GM08714 (cell line): Measurements from ENCODE around the gene FGF8.

Experiments
- H3K4me3 ChIP-seq: fragments of 200-500 bp; sonication (Bioruptor generic); 2 replicates; pipeline ENCODE4 v1.5.1; 2014; ENCODE audit warnings: mild to moderate bottlenecking, low read length, inconsistent platforms
- ZNF274 ChIP-seq: IDR thresholded peaks from 2 replicates; pipeline ENCODE4 v1.6.1; 2012; ENCODE audit warnings: mild to moderate bottlenecking, low read depth, low read length

The FGF8 gene

DNA sequence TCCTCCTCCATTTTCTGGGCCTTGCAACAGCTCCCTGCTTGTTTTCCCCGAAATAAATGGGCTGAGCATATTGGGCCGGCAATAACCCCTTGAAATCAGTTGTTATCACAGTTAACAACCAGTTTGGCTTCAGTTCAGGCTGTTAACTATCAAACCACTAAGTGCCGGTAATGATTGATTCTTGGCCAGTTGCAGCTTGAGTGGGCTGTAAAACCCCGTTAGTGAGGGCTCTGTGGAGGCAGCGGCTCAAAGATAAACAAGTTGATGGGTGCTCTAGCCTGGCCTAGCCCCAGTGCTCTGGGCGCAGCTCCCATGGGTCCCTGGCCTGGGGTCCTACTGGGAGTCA, 8.3 kb downstream of the FGF8 start:
- no peak for TF ChIP-seq ZNF274
- H3K4me3 ChIP-seq = no peak overlapping the region

DNA sequence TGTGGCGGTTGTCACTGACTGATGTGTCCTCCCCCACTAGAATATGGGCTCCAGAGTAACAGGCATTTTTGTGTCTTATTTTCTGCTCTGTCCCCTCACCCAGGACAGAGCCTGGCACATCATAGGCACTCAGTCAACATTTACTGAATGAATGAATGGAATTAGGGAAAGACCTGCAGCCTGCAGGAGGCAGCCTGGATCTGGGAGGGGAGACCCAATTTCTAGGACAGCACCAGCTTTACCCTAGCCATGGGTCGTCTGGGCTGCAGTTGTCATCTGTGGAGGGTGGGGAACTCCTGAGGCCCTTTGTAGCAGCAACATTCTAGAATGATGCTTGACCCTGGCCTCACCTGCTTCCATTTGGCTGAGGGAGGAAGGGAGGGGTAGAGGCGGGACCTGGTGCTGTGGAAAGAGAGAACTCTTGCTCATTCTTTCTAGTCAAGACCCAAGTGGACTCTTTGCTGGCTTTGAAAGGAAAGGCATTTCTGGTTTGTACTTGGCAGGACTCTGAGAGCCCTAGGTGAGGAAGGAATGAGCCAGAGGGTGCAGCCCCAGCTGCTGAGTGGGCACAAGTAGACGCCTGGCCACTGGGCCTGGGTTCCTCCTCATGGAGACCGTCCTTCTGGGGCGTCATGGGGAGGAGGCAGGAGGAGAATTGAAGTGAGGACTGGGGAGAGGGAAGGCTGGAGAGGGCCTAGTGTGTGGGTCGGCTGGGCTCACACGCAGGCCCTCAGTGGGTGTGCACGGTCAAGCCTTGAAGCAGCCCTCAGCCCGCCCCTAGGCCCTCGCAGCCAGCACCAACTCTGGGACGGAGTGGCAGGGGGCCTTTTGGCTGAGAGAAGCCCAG, 8.9 kb downstream of the FGF8 start:
- no peak for TF ChIP-seq ZNF274
- H3K4me3 ChIP-seq = no peak overlapping the region

DNA sequence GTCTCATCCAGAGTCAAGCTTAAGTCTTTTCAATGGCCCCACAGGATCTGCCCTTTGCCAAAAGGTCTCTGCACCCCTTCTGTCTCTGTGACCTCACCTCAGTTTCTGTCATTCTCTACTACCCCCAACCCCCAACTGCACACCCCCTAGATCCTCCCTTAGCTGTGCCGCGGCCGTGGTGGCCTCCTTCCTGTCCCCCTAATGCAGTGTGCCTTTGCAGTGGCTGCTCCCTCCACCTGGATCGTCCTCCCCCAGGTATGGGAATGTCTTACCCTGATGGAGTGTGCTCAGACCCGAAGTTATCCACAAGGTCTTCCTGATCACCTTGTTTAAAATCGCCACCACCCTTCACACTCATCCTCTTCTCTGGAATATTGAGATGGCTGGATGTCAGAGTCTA, 9.6 kb downstream of the FGF8 start:
- H3K4me3 ChIP-seq = no peak overlapping the region
- no peak for TF ChIP-seq ZNF274

DNA sequence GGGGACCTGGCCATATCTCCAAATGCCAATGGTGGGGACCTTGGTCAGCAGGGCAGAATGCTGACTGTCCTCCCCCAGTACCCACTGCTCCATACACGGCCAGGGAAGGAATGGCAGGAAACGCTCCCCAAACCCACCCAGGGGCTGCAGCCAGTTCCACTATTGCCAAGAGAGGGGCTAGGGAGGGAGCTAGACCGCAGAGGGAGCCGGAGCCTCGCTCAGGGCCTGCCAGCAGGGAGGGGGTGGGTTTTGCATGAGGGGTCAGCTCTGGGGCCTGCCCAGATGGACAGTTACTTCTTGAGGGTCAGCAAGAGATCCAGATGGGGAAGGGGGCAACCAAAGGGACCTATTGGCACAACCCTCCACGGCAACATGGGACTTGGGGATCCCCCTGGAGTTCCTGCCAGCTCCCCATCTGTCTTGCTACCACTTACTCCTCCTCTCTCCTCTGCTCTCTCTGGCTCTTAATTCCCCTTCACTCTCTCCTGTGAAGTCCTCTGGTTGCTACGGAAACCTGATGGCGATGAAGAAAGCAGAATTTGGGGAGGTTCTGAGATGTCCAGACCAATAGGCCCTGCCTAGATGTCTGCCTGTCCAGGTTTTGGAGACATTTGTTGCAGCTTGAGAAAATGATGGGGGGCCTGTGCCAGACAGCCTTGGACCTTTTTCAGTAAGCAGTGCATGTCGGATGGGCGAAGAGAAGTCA, 12.6 kb downstream of the FGF8 start:
- no peak overlapping the region for H3K4me3 ChIP-seq
- TF ChIP-seq ZNF274 = no peak

DNA sequence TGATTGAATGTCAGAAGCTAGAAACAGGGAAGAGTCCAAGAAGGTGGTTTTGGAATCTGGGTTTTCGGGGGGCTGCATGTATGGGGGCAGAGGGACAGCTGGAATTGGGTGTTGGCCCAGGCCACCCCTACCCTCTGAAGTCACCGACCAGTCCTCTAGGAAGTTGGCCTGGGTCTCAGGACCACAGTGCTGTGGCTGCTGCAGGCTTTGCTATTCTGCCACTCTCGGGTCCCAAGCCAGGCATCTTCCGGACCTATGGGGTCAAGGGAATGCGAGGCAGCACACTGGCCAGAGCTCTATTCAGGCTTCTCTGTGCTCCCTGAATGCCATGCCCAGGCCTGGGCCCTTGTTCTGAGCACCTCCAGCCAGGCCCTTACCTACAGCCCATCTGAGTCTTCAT, 13.2 kb downstream of the FGF8 start:
- TF ChIP-seq ZNF274 = no peak
- H3K4me3 ChIP-seq = no peak overlapping the region

DNA sequence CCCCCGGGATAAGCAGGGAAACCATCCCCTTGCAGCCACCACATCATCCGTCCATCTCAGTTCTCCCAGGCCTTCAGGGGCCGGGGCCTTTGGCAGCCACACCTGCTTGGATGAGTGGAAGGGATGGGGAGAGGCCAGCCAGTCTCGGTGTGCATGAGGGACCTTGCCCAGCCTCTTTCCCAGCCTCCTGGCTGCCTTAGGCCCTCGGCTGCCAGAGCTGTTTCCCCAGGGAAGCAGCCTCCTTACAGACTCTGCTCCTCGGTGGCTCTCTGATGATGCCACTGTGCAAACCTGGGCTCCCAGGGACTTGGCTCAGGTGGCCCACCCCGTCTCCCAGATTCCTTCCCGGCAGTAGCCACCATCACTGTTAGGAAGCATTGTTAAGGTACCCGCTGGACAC, 14.7 kb downstream of the FGF8 start:
- no peak for TF ChIP-seq ZNF274

DNA sequence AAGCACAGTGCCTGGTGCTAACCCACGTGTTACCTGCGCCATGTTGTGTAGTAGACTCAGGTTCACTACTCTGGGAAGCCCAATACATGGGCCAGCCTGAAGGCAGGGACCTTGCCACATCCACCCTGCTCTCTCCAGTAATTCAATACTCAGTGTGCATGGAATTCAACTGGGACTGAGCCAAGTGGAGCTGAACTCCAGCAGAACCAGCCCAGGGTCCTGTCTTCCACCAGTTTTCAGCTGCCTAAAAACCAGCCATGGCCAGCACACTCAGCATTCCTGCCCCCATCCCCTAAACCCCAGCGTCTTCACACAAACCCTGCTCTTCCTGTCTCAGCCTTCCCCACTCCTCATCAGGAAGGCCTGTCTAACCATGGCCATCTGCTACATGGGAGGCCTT, 15.4 kb downstream of the FGF8 start:
- no peak overlapping the region for H3K4me3 ChIP-seq
- no peak for TF ChIP-seq ZNF274

More for the DNA sequence above, 14.7 kb downstream of the FGF8 start:
- no peak overlapping the region for H3K4me3 ChIP-seq

DNA sequence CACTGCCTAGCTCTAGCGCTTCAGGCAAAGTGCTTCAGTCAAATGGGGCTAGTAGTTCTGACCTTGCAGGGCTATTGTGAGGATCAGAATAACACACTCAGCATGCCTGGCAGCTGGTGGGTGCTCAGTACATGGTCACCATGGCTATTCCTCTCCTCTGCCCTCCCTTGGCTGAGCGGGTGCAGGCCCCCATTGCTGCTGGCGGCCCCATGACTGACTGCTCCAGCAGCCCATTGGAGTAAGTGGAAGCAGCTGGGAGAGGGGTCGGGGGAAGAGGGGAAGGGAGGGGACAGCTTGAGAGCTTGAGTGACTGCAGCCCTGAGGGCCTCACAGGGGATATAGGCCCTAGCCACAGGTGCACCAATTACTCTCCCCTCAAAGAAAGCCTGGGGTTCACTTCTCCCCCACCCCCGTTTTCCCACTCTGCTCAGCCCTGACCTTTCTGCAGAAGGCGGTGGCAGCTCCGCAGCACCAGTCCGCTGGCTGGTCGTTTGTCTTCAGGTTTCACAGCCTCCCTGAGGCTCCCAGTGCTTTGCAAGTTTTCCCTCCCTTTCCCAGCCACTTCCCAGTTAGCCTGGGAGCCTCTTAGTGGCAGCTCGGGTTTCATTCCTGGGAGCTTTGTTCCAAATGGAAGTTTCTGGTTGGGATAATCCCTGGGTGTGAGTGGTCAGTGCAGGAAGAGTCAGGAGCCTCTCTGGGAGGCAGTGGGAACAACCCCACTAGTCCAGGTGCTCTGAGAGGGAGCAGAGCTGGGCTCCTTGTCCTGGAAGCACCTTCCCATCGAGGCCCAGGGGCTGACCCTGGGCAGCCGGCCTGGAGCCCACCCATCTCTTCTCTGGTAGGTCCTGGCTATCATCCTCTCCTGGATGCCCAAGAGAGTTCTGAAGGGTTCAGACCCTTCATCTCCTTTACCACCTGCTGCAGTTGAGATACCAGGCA, 16.3 kb downstream of the FGF8 start:
- TF ChIP-seq ZNF274 = no peak
- no peak overlapping the region for H3K4me3 ChIP-seq

DNA sequence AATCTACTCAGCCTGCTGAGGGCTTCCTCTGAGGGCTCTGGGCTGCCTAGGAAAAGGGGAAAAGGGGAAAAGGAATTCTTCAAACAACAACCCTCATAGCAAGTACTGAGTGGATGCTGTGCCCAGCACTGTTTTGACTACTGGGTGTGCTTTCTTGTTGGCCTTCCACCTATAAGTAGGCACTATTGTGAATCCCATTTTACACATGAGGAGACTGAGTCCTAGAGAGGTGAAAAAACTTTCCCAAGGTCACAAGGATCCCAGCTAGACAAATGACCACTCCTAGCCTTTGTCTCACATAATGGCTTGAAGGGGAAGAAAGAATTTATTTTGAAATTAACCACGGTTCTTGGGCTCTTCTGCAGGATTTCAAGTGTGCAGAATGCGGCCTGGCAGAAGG, 17.1 kb downstream of the FGF8 start:
- H3K4me3 ChIP-seq = no peak overlapping the region
- no peak for TF ChIP-seq ZNF274

DNA sequence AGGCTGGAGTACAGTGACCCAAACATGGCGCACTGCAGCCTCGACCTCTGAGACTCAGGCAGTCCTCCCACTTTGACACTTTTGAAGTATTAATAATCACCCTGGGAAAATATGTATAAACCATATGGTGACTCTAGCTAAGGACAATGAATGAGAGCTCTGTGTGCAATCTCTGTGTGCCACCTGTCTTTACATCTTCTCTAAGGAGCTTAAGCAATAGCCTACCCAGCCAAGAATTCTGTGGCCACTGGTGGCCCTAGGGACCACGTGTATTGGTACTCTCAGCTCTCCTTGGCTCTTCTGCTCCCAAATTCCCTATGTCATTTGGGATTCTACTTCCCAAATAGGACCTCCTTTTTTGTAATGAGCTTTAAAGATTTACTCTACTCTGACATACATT, 23.7 kb downstream of the FGF8 start:
- TF ChIP-seq ZNF274 = no peak

DNA sequence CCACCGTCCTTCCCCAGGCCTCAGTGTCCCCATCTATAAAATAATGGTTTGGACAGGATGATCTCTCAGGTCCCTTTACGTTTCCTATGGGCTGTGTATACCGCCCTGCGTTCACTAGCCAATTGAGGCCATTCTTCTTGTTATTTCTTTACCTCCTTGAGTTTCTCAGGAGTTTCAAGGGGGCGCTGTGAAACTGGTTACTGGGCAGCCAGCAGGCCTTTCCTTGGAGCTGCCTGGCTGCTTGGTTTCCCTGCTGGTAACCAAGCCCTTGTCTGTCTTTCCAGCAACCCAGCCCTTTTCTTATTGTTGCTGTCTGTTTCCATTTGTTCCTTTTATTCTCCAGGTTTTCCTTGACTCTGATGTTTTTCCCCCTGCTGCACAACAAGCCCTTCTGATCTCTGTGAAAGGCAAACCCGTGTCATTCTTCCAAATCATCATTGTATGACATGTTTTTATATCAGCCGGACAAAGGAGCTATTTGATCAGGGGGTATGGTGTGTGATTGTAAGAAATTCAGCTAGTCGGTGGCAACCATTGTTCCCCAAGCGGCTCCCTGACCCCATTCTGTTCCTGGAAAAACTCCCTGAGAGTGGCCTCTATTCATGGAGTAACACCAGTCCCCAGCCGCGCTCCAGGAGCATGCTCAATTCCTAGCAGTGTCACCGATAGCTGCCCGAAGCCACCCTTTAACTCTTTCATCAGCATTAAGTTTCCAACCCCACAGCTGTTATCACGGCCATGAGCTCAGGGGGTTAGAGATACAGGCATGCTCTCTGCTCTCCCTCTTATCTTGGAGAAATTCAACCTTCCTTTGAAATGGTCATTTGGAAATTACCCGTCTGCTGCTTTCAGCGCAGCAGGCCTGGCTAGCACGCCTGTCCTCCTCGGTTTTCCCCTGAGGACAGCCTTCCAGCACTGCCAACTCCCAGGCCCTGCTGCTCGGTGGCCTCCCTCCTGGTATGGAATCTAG, 26.6 kb downstream of the FGF8 start:
- no peak for TF ChIP-seq ZNF274
- no peak overlapping the region for H3K4me3 ChIP-seq

More for the DNA sequence above, 23.7 kb downstream of the FGF8 start:
- H3K4me3 ChIP-seq = no peak overlapping the region

DNA sequence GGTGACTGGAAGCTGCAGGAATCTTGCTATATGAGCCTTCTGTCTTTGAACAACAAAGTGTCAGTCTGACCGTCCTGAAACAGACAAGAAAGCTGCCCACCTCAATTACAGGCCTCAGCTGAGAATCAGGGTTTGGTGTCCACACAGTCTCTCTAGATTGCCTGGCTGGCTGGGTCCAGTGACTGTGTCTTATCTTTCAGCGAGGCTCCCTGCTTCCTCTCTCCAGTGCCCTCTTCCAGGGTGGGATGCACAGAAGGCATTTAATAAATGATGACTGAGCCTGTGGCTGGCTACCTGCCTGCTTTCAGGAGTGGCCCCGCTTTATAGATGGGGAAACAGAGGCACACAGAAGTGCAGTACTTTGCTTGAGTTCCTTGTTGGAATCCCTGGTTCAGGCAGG, 27.4 kb downstream of the FGF8 start:
- TF ChIP-seq ZNF274 = no peak
- H3K4me3 ChIP-seq = no peak overlapping the region

DNA sequence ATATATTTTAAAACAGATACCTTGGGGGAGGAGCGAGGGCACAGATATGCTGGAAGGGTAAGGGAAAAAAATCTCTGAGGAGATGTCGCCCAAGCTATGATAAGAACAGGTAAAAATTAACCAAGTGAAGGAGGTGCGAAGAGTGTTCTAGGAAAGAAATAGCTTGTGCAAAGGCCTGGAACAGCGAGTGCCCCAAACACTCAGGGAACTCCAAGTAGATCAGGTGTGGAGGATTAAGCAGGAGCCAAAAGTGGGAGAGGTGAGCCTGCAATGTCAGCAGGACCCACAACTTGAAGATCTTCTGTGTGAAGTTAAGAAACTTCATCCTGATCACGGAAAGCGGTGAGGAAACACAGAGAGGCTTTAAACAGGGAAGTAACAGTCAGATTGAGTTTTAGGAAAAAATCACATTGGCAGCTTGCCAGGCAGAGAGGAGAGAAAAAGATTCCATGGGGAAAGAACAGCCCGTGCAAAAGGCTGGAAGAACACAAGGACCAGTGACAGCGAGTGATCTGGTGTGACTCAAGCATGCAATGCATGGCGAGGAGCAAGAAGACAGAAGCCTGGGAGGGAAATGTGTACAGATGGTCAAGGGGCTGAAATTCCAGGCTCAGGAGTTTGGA, 30.7 kb downstream of the FGF8 start:
- no peak overlapping the region for H3K4me3 ChIP-seq
- no peak for TF ChIP-seq ZNF274
